Esophagus muscularis mucosa (tissue), 4 donors: Measurements from ENCODE around the gene FPR2. TPM values are rescaled to one million over a fixed set of nuclear protein-coding genes. Genes with fewer than 3 reads are reported as not detected.

ENCODE experiments used
- DNase-seq: peaks from one replicate; pipeline ENCODE4 v3.0.0-alpha.2; 2017; ENCODE audit errors: extremely low spot score
- H3K27ac ChIP-seq, 4 donors: fragments of 200-600 bp; sonication (generic); replicated peaks in 1 of 4; 1 replicate in 3 of 4; 2 replicates in 1 of 4; pipeline ENCODE4 v1.5.1; 2016 to 2019; ENCODE audit warnings: mild to moderate bottlenecking in 1 of 4
- H3K27me3 ChIP-seq, 4 donors: fragments of 200-600 bp; sonication (generic); one replicate each; pipeline versions ENCODE4 v1.5.1 to v1.6.0; 2016 to 2019
- H3K36me3 ChIP-seq, 4 donors: fragments of 200-600 bp; sonication (generic); one replicate each; pipeline ENCODE4 v1.5.1; 2016 to 2019
- H3K4me1 ChIP-seq, 4 donors: fragments of 200-600 bp; sonication (generic); one replicate each; pipeline ENCODE4 v1.5.1; 2016 to 2019
- H3K4me3 ChIP-seq, 4 donors: fragments of 200-600 bp; sonication (generic); 1 replicate in 2 of 4; 2 replicates in 2 of 4; pipeline ENCODE4 v1.5.1; 2016 to 2019; ENCODE audit warnings: mild to moderate bottlenecking in 4 of 4, moderate library complexity in 1 of 4
- H3K9me3 ChIP-seq, 4 donors: fragments of 200-600 bp; sonication (generic); 1 replicate in 3 of 4; 2 replicates in 1 of 4; pipeline ENCODE4 v1.5.1; 2016 to 2019
- CTCF ChIP-seq, 3 experiments: fragments of 200-600 bp in 2 of 3; fragments of 450-650 bp in 1 of 3; sonication (generic) in 2 of 3; IDR thresholded peaks; one replicate each; pipeline ENCODE4 v1.5.1; 2017 to 2019; ENCODE audit warnings: antibody characterized with exemption in 3 of 3, mild to moderate bottlenecking in 2 of 3, moderate library complexity in 1 of 3
- EP300 ChIP-seq: sonication (generic); formaldehyde crosslinking; IDR thresholded peaks from one replicate; pipeline ENCODE4 v1.6.1; 2017; ENCODE audit warnings: antibody characterized with exemption
- POLR2A ChIP-seq: fragments of 450-650 bp; IDR thresholded peaks from one replicate; pipeline ENCODE4 v1.6.1; 2017; ENCODE audit warnings: antibody characterized with exemption, moderate library complexity, mild to moderate bottlenecking, low read depth
- POLR2AphosphoS5 ChIP-seq, 2 donors: sonication (generic); formaldehyde crosslinking; IDR thresholded peaks; one replicate each; pipeline ENCODE4 v1.6.1; 2017; ENCODE audit warnings: antibody characterized with exemption in 2 of 2
- WGBS: methylation state at CpG from one replicate; pipeline ENCODE4 v1.1.5; 2018; 5-methylcytosine and 5-hydroxymethylcytosine counted together
- intact Hi-C: fragments of 100-400 bp; cut with DNase I; formaldehyde crosslinking; loops from one replicate; pipeline ENCODE4 v1.15.1; 2023
- total RNA-seq, 4 donors: library from RNA; depleted of rRNA; stranded (reverse); fragments of >200 nt; gene quantifications; one replicate each; pipeline versions ENCODE4 v1.1.0 to v1.2.1, GENCODE V29; 2016

FPR2 gene
- total RNA-seq, 4 donors from 2014 or later, result 0.29 to 9.1 (median 1.5) TPM; not detected in 1

GRCh38 chr19:51796195-51796679 is 35.3 kb downstream of the FPR2 start:
- no peaks in the 10 kb centered on the region for H3K36me3 ChIP-seq
- peak; percentile 15 to 69 for TF ChIP-seq POLR2AphosphoS5 (IDR thresholded peaks at IDR 0.05)
- TF ChIP-seq CTCF (IDR thresholded peaks at IDR 0.05), result no peak
- 74% methylated on average over 8 of the region's 8 CpGs for WGBS
- no peaks in the 10 kb centered on the region for H3K9me3 ChIP-seq
- peak overlapping the region in 2 of 4 donors; percentile 24 to 31 for H3K27ac ChIP-seq
- H3K27me3 ChIP-seq, result peaks cover 0 to 12% (median 0%) of the 10 kb centered on the region in 4 donors
- peaks cover 14 to 18% (median 16%) of the 10 kb centered on the region in 4 donors for H3K4me1 ChIP-seq
- intact Hi-C loops, result no loop called here
- DNase-seq, result no peak
- H3K4me3 ChIP-seq, result peak overlapping the region; percentile 1 to 31 (median 20)

- Histone ChIP-seq H3K27me3 (peaks cover 0 to 12% (median 0%) of the 10 kb centered on the region in 4 donors), H3K9me3 (no peaks in the 10 kb centered on the region), H3K4me3 (peak overlapping the region in 1 of 4 donors; percentile 7), H3K36me3 (no peaks in the 10 kb centered on the region), H3K27ac (peak overlapping the region in 1 of 4 donors; percentile 23), H3K4me1 (peaks cover 14 to 18% (median 16%) of the 10 kb centered on the region in 4 donors)
- TF ChIP-seq EP300 (no peak), POLR2A (no peak), CTCF (IDR thresholded peaks at IDR 0.05) (no peak), POLR2AphosphoS5 (IDR thresholded peaks at IDR 0.05) (no peak)
- intact Hi-C loops, result no loop called here
- WGBS, result 59% methylated on average over 5 of the region's 5 CpGs
- no peak for DNase-seq
Observed at GRCh38 chr19:51797480-51797879, 36.5 kb downstream of the FPR2 start.

- WGBS, result 75% methylated on average over 3 of the region's 3 CpGs
- Histone ChIP-seq H3K9me3 (no peaks in the 10 kb centered on the region), H3K36me3 (no peaks in the 10 kb centered on the region), H3K27ac (peak overlapping the region in 2 of 4 donors; percentile 49 to 61), H3K4me3 (no peak overlapping the region), H3K4me1 (peaks cover 14 to 18% (median 16%) of the 10 kb centered on the region in 4 donors), H3K27me3 (peaks cover 0 to 7% (median 0%) of the 10 kb centered on the region in 4 donors)
- TF ChIP-seq POLR2A, result no peak
- intact Hi-C loops, result no loop called here
- no peak for DNase-seq
Observed at GRCh38 chr19:51798062-51798461, 37.1 kb downstream of the FPR2 start.

GRCh38 chr19:51799034-51799773 is 38.2 kb downstream of the FPR2 start:
- TF ChIP-seq POLR2AphosphoS5 (IDR thresholded peaks at IDR 0.05) (peak; percentile 56 to 63), POLR2A (no peak)

GRCh38 chr19:51799774-51800472 is 38.9 kb downstream of the FPR2 start:
- peak overlapping the region in 1 of 4 donors; percentile 7 for H3K4me3 ChIP-seq
- no peak for DNase-seq
- H3K27ac ChIP-seq, result peak overlapping the region; percentile 17 to 61 (median 50)
- no peaks in the 10 kb centered on the region for H3K9me3 ChIP-seq
- 84% methylated on average over 10 of the region's 13 CpGs for WGBS
- H3K36me3 ChIP-seq, result no peaks in the 10 kb centered on the region
- no peak for TF ChIP-seq POLR2AphosphoS5 (IDR thresholded peaks at IDR 0.05)
- no peak for TF ChIP-seq POLR2A
- TF ChIP-seq EP300, result no peak
- no peak for TF ChIP-seq CTCF (IDR thresholded peaks at IDR 0.05)
- H3K4me1 ChIP-seq, result peaks cover 14 to 20% (median 17%) of the 10 kb centered on the region in 4 donors
- intact Hi-C loops, result no loop called here
- peaks cover 0 to 7% (median 0%) of the 10 kb centered on the region in 4 donors for H3K27me3 ChIP-seq

More at GRCh38 chr19:51799034-51799773, 38.2 kb downstream of the FPR2 start:
- intact Hi-C loops, result no loop called here
- H3K9me3 ChIP-seq, result no peaks in the 10 kb centered on the region
- peak overlapping the region in 2 of 4 donors; percentile 7 to 13 for H3K4me3 ChIP-seq
- WGBS, result 59% methylated on average over 10 of the region's 20 CpGs
- peaks cover 14 to 20% (median 17%) of the 10 kb centered on the region in 4 donors for H3K4me1 ChIP-seq
- H3K27me3 ChIP-seq, result peaks cover 0 to 7% (median 0%) of the 10 kb centered on the region in 4 donors
- peak; percentile 96 for DNase-seq
- peak overlapping the region; percentile 46 to 61 (median 50) for H3K27ac ChIP-seq
- no peaks in the 10 kb centered on the region for H3K36me3 ChIP-seq
